DMS79 treated with DMSO at 0.1 percent for 48 hours (cell line): Measurements from ENCODE around the gene KIR3DL3.
"Not testable (repeated sequence)": the region's sequence is repeated elsewhere in the genome, so short reads cannot be mapped to it uniquely, and the experiment has no call there.

Source experiments
- DNase-seq: peaks from one replicate; lab custom pipeline; 2025; lab: John Stamatoyannopoulos, UW

Gene KIR3DL3

DNA sequence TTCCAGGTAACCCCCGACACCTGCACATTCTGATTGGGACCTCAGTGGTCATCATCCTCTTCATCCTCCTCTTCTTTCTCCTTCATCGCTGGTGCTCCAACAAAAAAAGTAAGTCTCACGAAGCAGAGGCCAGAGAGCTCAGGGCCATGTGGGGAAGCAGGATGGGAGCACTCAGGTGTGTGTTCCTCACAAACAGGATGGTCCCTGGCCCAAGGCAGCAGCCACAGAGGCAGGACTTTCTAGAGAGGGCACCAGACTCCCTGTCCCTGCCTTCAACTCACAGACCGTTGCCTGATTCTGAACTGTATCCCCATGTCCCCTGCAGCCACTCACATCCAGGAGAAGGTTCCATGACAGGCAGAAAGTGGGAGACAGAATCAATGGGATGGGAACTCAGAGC, 58.7 kb downstream of the KIR3DL3 start:
- not testable (repeated sequence) for DNase-seq
